DMS114 treated with DMSO at 0.1 percent for 48 hours (cell line): ENCODE measurements around the gene MSH4.
"Not testable (repeated sequence)": the region's sequence is repeated elsewhere in the genome, so short reads cannot be mapped to it uniquely, and the experiment has no call there.

Source experiments
- DNase-seq: peaks from one replicate; lab custom pipeline; 2025; ENCODE audit not compliant: unreplicated experiment; lab: John Stamatoyannopoulos, UW

Gene MSH4

DNA sequence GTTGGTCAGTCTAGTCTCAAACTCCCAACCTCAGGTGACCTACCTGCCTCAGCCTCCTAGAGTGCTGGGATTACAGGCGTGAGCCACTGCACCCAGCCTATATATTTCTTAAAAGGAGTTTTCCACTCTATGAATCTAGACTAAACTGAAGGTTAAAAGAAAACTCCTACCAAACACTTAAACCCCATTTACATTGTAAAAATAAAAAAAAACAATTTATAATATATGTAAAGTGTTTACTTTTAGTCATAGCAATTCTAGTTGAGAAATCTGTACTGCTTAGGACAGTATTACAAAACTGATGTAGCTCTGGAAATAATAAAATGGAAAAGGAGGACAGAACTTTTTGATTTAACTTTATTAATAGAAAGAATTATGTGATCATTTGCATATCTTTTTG lies 126.0 kb downstream of the MSH4 start:
- no peak for DNase-seq

DNA sequence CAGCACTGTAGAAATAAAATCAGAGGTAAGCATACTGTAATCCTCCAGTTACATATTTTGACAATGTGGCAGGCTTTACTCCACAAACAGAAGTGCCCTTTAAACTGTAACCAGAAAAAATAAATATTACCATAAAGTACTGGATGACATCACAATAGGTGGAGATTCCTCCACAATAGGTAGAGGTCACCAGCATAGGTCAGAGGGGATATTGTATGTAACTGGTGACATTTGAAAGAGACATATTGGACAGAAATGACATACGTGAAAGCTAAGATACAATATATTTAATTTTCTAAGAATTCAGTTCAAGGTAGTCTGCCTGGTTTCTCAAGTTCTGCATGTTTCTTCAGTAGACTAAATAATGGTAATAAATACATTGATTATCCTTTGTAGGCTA lies 135.6 kb downstream of the MSH4 start, which contains the start of gene ASB17:
ASB17 (minus strand) TSS at position 101 of the 400 bp plus-strand sequence. CDS start 113 bp downstream, outside the sequence.
- DNase-seq: no peak

DNA sequence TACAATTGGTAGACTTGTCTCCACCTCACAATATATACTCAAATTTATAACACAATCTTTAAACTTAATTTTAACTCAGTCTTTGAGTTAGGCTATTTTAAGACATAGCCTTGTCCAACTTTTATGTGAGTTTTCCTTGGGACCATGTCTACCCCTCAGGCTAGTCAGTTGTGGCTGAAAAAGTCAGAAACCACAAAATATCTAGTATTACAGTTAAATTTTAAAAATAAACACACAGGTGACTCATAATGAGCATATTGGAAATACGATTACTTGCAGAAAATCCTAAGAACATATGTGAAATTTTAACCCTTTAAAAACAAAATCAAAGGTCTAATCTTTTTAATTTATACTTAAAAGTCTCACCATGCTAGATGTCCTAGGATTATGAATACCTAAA lies 140.4 kb downstream of the MSH4 start:
- no peak for DNase-seq

DNA sequence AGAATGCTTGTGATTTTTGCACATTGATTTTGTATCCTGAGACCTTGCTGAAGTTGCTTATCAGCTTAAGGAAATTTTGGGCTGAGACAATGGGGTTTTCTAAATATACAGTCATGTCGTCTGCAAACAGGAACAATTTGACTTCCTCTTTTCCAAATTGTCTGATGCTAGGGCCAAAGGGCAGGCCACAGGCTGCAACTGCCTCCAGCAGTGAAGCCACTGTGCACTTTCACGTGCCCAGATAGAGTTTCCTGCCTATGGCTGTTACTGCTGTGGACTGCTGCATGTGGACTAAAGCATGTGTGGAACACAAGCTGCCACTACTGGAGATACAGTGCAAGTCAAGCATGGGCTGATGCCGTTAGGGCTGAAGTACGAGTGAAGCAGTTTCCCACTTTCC lies 146.4 kb downstream of the MSH4 start:
- DNase-seq: not testable (repeated sequence)

DNA sequence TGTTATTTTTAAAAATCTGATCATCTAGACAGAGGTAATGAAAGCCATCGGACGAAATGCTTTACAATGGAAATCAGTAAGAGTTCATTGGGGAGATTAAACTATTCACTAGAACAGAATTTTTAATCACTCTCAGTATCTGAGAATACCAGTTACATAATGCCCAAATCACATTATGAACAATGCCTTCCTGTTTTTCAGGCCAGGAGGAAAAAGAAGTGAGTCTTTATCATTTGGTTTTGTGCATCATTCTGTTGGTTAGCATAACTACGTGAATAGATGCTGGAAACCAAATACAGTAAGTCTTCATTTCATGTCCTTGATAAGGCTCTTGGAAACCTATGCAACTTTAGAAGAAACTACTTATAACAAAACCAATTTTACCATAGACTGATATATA lies 153.5 kb downstream of the MSH4 start:
- DNase-seq: no peak

DNA sequence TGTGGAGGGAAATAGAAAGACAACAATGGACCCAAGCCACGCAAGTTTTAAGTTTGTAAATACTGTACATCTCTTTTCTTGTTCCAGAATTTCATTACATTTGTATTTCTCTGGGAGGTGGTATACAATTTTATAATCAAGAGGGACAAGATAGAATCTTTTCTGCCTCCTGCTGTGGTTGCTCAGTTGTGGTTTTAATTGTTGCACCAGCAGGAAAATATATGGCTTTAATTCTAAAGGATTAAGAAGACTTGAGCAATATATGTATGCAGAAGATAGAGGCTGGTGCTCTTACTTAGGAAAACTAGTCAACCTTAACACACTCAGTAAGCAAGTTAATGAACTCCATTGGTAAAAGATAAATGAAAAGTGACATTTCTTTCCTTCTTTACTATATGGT lies 155.3 kb downstream of the MSH4 start:
- DNase-seq: no peak

DNA sequence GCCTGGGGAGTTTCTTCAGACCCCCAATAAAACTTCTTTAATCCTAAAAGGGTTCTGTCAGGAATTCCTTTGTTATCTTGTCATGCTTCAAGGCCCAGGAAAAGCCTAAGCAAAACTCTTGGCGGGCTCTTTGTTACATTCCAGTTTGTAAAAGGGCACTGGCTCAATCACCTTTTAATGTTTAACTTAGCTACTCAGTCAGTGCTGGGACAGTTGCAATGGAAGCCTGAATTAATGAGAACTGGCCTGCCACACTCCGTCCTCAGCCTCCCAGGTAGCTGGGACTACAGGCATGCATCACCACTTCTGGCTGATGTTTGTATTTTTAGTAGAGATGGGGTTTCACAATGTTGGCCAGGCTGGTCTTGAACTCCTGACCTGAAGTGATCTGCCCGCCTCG lies 156.8 kb downstream of the MSH4 start:
- DNase-seq: no peak

DNA sequence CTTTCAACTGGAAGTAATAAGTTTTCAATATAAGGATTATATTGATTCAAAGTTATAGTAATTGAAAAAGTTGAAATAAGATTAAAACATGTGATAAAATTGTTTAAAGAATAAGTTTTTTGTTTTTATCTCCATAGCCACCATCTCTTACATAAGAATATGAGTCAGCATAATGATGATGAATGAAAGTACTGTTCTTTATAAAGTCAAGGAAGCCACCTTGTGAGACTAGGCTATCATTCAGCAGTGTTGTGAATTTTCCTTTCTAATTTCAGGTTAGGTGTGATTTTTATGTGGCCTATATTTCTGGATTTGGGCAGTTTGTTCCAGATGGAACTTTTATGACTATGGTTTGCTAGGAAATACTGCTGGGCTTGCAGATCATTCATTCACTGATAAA lies 157.9 kb downstream of the MSH4 start:
- no peak for DNase-seq
